Epithelial cell of esophagus (primary cell): ENCODE results near the gene COMT.

Experiments
- DNase-seq: peaks from one replicate; pipeline ENCODE4 v3.0.0; 2010; ENCODE audit warnings: low read depth
- H3K4me3 ChIP-seq: 2 replicates; pipeline ENCODE4 v1.5.1; 2011; ENCODE audit warnings: mild to moderate bottlenecking, low read length, control low read depth
- TF ChIP-seq, protein P1 (sequence below): IDR thresholded peaks from 2 replicates; pipeline ENCODE4 v1.5.1; 2011; ENCODE audit warnings: low read depth, mild to moderate bottlenecking, low read length, control low read depth, inconsistent platforms; ENCODE audit not compliant: insufficient read depth; ENCODE audit errors: missing control alignments

The COMT gene

GRCh38 chr22:19978748-19979147, 37.2 kb downstream of the COMT start:
- H3K4me3 ChIP-seq, result no peak overlapping the region
- no peak for DNase-seq
- TF ChIP-seq, protein P1, sequence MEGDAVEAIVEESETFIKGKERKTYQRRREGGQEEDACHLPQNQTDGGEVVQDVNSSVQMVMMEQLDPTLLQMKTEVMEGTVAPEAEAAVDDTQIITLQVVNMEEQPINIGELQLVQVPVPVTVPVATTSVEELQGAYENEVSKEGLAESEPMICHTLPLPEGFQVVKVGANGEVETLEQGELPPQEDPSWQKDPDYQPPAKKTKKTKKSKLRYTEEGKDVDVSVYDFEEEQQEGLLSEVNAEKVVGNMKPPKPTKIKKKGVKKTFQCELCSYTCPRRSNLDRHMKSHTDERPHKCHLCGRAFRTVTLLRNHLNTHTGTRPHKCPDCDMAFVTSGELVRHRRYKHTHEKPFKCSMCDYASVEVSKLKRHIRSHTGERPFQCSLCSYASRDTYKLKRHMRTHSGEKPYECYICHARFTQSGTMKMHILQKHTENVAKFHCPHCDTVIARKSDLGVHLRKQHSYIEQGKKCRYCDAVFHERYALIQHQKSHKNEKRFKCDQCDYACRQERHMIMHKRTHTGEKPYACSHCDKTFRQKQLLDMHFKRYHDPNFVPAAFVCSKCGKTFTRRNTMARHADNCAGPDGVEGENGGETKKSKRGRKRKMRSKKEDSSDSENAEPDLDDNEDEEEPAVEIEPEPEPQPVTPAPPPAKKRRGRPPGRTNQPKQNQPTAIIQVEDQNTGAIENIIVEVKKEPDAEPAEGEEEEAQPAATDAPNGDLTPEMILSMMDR, result no peak

DNA sequence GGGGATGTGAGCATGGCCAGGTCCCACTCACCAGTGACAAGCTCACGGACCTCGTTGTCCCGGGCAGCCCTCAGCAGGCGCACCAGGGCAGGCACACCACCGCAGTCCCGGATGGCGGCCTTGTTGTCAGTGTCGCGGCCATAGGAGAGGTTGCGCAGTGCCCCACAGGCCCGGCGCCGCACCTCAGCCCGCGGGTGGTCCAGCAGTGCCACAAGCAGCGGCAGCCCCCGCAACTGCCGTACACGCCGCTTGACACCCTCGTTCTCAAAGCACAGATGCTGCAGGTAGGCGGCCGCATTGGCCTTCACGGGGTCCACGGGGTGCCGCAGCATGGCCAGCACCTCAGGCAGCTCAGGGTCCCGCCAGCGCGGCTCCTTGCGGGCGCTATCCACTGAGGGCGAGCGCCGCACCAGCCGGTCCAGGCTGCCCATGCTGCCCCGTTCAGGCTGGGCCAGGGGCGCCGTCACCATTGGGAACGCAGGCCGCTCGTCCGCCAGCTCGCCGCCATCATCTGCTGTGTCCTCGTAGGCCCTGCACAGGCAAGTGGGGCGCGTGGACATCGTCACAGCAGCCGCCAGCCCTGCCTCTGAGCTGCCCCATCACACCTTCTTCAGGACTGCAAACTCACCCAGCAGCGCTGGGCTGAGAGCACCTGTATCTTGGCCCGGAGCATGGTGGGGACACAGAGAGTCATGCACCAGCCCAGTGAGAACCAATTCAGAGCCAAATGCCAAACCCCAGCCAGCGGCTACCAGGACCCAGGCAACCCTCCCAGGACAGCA, 38.3 kb downstream of the COMT start:
- TF ChIP-seq, protein P1, result no peak
- H3K4me3 ChIP-seq, result no peak overlapping the region
- DNase-seq, result no peak

DNA sequence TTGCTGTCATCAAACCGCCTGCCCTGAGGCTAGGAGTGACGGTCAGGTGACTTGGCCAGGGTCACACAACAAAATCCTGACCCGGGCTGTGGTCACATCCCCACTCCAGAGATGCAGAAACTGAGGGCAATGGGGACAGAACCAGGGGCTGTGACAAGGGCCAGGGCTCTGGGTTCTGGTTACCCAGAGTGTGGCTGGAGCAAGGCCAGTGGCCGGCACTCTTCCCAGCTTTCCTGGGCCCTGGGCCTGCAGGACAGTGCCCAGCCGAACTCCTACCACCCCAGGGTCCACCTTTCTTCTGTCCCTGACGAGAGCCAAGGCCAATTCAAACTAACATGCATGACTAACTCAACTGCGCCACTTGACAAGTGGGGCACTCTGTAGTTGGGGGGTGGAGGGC, 39.2 kb downstream of the COMT start:
- TF ChIP-seq, protein P1, result no peak
- no peak overlapping the region for H3K4me3 ChIP-seq
- DNase-seq, result no peak

DNA sequence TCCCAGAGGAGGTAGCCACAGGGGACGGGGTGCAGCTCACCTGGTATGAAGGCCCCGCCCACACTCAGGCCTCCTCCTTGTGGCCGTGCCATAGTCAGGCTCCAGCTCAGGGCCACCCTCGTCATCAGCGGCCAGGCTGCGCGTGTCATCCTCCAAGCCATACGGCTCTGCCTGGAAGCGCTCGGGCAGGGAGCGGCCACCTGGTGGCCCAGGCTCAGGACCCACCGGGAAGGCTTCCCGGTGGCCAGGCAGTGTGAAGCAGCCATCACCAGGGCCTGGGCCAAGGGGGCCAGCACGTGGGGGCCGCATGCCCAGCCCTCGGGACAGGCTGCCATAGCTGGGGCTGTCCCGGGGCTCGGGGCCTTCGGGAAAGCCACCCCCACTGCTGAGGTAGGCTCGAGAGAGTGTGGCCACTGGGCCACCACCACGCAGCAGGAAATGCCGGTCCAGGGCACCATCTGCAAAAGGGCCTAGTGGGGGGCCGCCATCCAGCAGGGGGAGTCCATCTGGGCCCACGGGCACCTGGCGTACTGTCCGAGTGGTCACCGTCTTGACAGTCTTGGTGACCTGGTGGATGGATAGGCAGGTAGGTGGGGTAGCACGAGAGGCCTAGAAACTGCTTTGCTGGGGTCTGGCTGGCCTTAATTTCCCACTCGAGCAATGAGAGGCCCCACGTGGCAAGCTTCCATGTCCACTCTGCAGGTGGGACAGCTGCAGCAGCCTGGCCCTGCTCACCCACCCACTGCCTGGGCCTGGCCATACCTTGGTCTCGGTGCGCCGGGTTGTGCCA, 39.8 kb downstream of the COMT start:
- DNase-seq, result no peak
- TF ChIP-seq, protein P1, result no peak
- no peak overlapping the region for H3K4me3 ChIP-seq

DNA sequence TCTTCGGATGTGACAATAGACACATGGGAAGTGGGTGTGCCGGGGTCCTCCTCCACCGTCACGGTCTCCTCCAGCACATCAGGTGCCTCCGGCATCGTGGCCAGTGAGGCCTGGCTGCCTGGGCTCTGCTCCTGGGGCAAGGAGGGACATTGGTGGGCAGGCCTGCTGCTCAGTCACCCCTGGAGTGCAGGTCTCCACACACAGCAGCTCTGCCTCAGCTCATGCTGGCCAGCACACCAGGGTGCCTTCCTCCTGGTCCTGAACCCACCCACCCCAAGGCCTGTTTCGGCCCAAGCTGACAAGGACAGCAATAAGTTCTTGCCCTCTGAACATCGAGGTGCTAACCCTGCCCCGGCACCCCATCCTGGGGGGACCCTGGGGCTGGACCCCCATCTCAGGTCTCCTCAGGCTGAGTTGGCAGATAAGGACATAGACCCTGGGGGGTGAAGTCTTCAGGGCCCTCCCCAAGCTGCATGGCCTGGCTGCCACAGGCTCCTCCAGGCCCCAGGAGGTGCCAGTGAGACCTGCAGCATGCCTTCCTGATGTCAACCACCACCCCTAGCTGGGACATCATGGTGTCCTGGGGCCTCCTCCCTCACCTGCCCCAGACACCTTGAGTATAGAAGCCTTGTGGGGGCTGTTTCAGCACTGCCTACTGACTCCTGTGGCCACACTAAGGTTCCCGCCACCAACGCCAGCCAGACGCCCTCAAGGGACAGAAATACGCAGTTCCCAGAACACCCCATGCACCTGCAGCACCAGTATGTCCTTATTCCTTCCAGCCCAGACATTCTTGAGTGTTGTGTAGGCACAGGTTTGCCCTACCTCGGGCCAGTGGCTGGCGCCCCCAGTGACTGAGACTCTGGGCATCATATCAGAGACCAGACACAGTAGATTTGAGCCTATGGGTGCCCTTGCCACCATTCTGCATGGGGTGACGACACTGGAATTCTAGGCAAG, 40.7 kb downstream of the COMT start:
- H3K4me3 ChIP-seq, result no peak overlapping the region
- no peak for DNase-seq
- TF ChIP-seq, protein P1, result no peak

- DNase-seq, result no peak
- TF ChIP-seq, protein P1, result no peak
- no peak overlapping the region for H3K4me3 ChIP-seq
Measured at GRCh38 chr22:19982991-19983578, 41.5 kb downstream of the COMT start.
